Neural cell (in vitro differentiated cells): Measurements from ENCODE around the gene SLC29A3. TPM values are rescaled to one million over a fixed set of nuclear protein-coding genes. Genes with fewer than 3 reads are reported as not detected.

Experiments used
- H2AFZ ChIP-seq: fragments of 200-600, 300-800 bp; sonication (generic), shearing (Covaris generic); 2 replicates; pipeline ENCODE4 v1.6.0; 2014; ENCODE audit warnings: low read depth, mild to moderate bottlenecking, antibody characterized with exemption, low read length, moderate library complexity
- H3F3A ChIP-seq: fragments of 200-600 bp; shearing (Covaris generic); 2 replicates; pipeline ENCODE4 v1.6.1; 2016; ENCODE audit warnings: mild to moderate bottlenecking, moderate library complexity, mixed read lengths, antibody characterized with exemption, low read length; ENCODE audit not compliant: insufficient read depth, poor library complexity, severe bottlenecking
- H3K27ac ChIP-seq: fragments of 200-600, 300-800 bp; sonication (generic), shearing (Covaris generic); 2 replicates; pipeline ENCODE4 v1.5.1; 2014; ENCODE audit warnings: mild to moderate bottlenecking, low read length, moderate library complexity
- H3K27me3 ChIP-seq: fragments of 300-800, 200-600 bp; sonication (generic), shearing (Covaris generic); 2 replicates; pipeline ENCODE4 v1.6.0; 2014; ENCODE audit warnings: mild to moderate bottlenecking, low read depth, low read length, moderate library complexity; ENCODE audit not compliant: insufficient read depth
- H3K36me3 ChIP-seq: fragments of 300-800, 200-600 bp; sonication (generic), shearing (Covaris generic); 2 replicates; pipeline ENCODE4 v1.5.1; 2014; ENCODE audit warnings: mild to moderate bottlenecking, antibody characterized with exemption, low read length, moderate library complexity; ENCODE audit not compliant: insufficient read depth
- H3K4me2 ChIP-seq: fragments of 300-800, 200-600 bp; sonication (generic), shearing (Covaris generic); 2 replicates; pipeline ENCODE4 v1.6.0; 2014; ENCODE audit warnings: mild to moderate bottlenecking, low read length
- H3K4me3 ChIP-seq: fragments of 300-800, 200-600 bp; sonication (generic), shearing (Covaris generic); 2 replicates; pipeline ENCODE4 v1.5.1; 2014; ENCODE audit warnings: mild to moderate bottlenecking, low read length, moderate library complexity
- H3K79me2 ChIP-seq: fragments of 200-600 bp; shearing (Covaris generic); replicated peaks from 2 replicates; pipeline ENCODE4 v1.6.0; 2014; ENCODE audit warnings: mild to moderate bottlenecking, low read length, moderate library complexity; ENCODE audit not compliant: insufficient read depth
- H3K9ac ChIP-seq: fragments of 300-800, 200-600 bp; sonication (generic), shearing (Covaris generic); 2 replicates; pipeline ENCODE4 v1.6.1; 2016; ENCODE audit warnings: mild to moderate bottlenecking, low read length, mixed read lengths
- H3K9me2 ChIP-seq: fragments of 200-600 bp; shearing (Covaris generic); 2 replicates; pipeline ENCODE4 v1.6.1; 2016; ENCODE audit warnings: mild to moderate bottlenecking, low read length, mixed read lengths; ENCODE audit not compliant: insufficient read depth
- H3K9me3 ChIP-seq: fragments of 200-600, 300-800 bp; sonication (generic), shearing (Covaris generic); 2 replicates; pipeline ENCODE4 v1.6.1; 2016; ENCODE audit warnings: mild to moderate bottlenecking, mixed run types, low read length, moderate library complexity, mixed read lengths
- H4K20me1 ChIP-seq: fragments of 200-600 bp; shearing (Covaris generic); 2 replicates; pipeline ENCODE4 v1.6.1; 2016; ENCODE audit warnings: mild to moderate bottlenecking, mixed run types; ENCODE audit not compliant: insufficient read depth
- EP300 ChIP-seq: fragments of 450-650 bp; conservative IDR thresholded peaks from 2 replicates; pipeline ENCODE4 v1.6.1; 2014; ENCODE audit warnings: antibody characterized with exemption, mild to moderate bottlenecking, moderate library complexity; ENCODE audit not compliant: poor library complexity, severe bottlenecking
- EZH2 ChIP-seq: fragments of 200-600, 300-800 bp; shearing (Covaris generic), sonication (generic); IDR thresholded peaks from 2 replicates; pipeline ENCODE4 v1.6.1; 2014; ENCODE audit warnings: antibody characterized with exemption, low read length, borderline replicate concordance, mild to moderate bottlenecking; ENCODE audit not compliant: insufficient read depth, poor library complexity, severe bottlenecking
- MXI1 ChIP-seq: fragments of 450-650 bp; conservative IDR thresholded peaks from 2 replicates; pipeline ENCODE4 v1.6.1; 2014; ENCODE audit warnings: antibody characterized with exemption, mild to moderate bottlenecking; ENCODE audit not compliant: poor library complexity, severe bottlenecking
- POLR2AphosphoS5 ChIP-seq: IDR thresholded peaks from 2 replicates; pipeline ENCODE4 v1.6.1; 2012
- RAD21 ChIP-seq: fragments of 450-650 bp; conservative IDR thresholded peaks from 2 replicates; pipeline ENCODE4 v1.6.1; 2014; ENCODE audit warnings: antibody characterized with exemption, mild to moderate bottlenecking, moderate library complexity
- SMC3 ChIP-seq: fragments of 450-650 bp; conservative IDR thresholded peaks from 2 replicates; pipeline ENCODE4 v1.6.1; 2014; ENCODE audit warnings: antibody characterized with exemption, mild to moderate bottlenecking, moderate library complexity; ENCODE audit not compliant: poor library complexity
- TAF1 ChIP-seq: IDR thresholded peaks from 2 replicates; pipeline ENCODE4 v1.6.1; 2012; ENCODE audit warnings: low read depth
- polyA plus RNA-seq: library from polyadenylated mRNA; depleted of rRNA; stranded (reverse); fragments of >200 nt; gene quantifications from 2 replicates; pipeline ENCODE4 v1.2.3, GENCODE V29; 2014
- TF ChIP-seq, protein P1 (sequence below): fragments of 450-650 bp; IDR thresholded peaks from 2 replicates; pipeline ENCODE4 v1.5.1; 2014; ENCODE audit warnings: antibody characterized with exemption, mild to moderate bottlenecking, moderate library complexity; ENCODE audit not compliant: poor library complexity, severe bottlenecking
- TF ChIP-seq, protein P2 (sequence below): IDR thresholded peaks from 2 replicates; pipeline ENCODE4 v1.6.1; 2012; ENCODE audit warnings: borderline replicate concordance

SLC29A3 gene
- polyA plus RNA-seq, 1 donor from 2014 or later: 2.3 TPM

DNA sequence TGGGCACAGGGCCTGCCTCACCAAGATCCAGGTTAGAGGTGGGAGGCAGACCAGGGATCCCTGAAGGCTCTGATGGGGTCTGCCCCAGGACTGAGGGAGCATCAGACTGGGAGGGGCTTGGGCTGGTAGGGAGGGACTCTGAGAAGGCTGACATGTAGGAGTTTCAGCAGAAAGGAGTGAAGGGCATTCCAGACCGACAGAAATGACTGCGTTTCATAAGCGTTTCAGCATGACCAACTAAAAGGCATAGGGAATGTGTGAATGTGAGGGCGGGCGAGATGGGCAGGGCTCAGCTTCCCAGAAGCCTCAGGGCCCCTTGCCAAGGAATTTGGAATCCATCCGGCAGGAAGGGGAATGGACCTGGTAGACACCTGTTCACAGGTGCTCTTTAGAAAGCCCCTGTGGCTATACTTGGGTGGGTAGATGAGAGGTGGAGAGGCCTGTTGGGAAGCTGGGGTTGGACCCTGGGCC, 24.9 kb upstream of the SLC29A3 start:
- Histone ChIP-seq H3K79me2 (no peaks in the 10 kb centered on the region), H4K20me1 (no peaks in the 10 kb centered on the region), H3K9me2 (no peaks in the 10 kb centered on the region), H3K9me3 (no peaks in the 10 kb centered on the region), H3K27ac (no peak overlapping the region), H3K9ac (no peak overlapping the region), H3K4me3 (no peak overlapping the region), H3K27me3 (no peaks in the 10 kb centered on the region), H2AFZ (no peak overlapping the region), H3K36me3 (no peaks in the 10 kb centered on the region), H3F3A (no peaks in the 10 kb centered on the region), H3K4me2 (no peak overlapping the region)
- TF ChIP-seq EP300 (no peak), POLR2AphosphoS5 (no peak), SMC3 (no peak), TAF1 (no peak), RAD21 (no peak), EZH2 (no peak), MXI1 (no peak)
- TF ChIP-seq, protein P1, sequence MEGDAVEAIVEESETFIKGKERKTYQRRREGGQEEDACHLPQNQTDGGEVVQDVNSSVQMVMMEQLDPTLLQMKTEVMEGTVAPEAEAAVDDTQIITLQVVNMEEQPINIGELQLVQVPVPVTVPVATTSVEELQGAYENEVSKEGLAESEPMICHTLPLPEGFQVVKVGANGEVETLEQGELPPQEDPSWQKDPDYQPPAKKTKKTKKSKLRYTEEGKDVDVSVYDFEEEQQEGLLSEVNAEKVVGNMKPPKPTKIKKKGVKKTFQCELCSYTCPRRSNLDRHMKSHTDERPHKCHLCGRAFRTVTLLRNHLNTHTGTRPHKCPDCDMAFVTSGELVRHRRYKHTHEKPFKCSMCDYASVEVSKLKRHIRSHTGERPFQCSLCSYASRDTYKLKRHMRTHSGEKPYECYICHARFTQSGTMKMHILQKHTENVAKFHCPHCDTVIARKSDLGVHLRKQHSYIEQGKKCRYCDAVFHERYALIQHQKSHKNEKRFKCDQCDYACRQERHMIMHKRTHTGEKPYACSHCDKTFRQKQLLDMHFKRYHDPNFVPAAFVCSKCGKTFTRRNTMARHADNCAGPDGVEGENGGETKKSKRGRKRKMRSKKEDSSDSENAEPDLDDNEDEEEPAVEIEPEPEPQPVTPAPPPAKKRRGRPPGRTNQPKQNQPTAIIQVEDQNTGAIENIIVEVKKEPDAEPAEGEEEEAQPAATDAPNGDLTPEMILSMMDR: no peak
- TF ChIP-seq, protein P2, sequence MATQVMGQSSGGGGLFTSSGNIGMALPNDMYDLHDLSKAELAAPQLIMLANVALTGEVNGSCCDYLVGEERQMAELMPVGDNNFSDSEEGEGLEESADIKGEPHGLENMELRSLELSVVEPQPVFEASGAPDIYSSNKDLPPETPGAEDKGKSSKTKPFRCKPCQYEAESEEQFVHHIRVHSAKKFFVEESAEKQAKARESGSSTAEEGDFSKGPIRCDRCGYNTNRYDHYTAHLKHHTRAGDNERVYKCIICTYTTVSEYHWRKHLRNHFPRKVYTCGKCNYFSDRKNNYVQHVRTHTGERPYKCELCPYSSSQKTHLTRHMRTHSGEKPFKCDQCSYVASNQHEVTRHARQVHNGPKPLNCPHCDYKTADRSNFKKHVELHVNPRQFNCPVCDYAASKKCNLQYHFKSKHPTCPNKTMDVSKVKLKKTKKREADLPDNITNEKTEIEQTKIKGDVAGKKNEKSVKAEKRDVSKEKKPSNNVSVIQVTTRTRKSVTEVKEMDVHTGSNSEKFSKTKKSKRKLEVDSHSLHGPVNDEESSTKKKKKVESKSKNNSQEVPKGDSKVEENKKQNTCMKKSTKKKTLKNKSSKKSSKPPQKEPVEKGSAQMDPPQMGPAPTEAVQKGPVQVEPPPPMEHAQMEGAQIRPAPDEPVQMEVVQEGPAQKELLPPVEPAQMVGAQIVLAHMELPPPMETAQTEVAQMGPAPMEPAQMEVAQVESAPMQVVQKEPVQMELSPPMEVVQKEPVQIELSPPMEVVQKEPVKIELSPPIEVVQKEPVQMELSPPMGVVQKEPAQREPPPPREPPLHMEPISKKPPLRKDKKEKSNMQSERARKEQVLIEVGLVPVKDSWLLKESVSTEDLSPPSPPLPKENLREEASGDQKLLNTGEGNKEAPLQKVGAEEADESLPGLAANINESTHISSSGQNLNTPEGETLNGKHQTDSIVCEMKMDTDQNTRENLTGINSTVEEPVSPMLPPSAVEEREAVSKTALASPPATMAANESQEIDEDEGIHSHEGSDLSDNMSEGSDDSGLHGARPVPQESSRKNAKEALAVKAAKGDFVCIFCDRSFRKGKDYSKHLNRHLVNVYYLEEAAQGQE: no peak

DNA sequence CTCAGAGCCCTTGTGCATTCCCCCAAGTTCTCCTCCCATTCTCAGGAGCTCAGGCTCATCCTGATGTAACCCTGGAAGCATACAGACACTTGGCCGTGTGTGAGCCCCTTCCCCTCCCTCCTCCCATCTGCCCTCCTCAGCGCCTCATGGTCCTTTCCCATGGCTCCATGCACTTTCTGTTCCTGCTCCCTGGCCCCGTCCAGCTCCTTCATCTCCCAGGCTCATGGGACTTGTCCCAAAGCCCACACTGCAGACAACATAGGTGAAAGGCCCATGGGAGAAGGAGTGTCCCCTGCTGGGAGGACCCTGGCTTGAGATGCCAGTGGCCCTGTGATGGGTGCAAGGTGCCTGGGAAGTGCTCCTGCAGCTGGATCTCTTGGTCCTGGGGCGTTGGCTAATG, 24.2 kb upstream of the SLC29A3 start:
- H3K4me3 ChIP-seq: no peak overlapping the region
- H3F3A ChIP-seq: no peaks in the 10 kb centered on the region
- H3K36me3 ChIP-seq: no peaks in the 10 kb centered on the region
- TF ChIP-seq RAD21 (no peak), EZH2 (no peak), SMC3 (no peak), POLR2AphosphoS5 (no peak), TAF1 (no peak), MXI1 (no peak), EP300 (no peak)
- TF ChIP-seq, protein P2: no peak
- TF ChIP-seq, protein P1: no peak
- H3K9ac ChIP-seq: no peak overlapping the region
- no peaks in the 10 kb centered on the region for H4K20me1 ChIP-seq
- no peak overlapping the region for H2AFZ ChIP-seq
- H3K79me2 ChIP-seq: no peaks in the 10 kb centered on the region
- no peak overlapping the region for H3K4me2 ChIP-seq
- H3K9me2 ChIP-seq: no peaks in the 10 kb centered on the region
- no peak overlapping the region for H3K27ac ChIP-seq
- H3K27me3 ChIP-seq: no peaks in the 10 kb centered on the region
- no peaks in the 10 kb centered on the region for H3K9me3 ChIP-seq
